Kidney (tissue), 14 donors: ENCODE data around the gene LEFTY1. TPM values are rescaled to one million over a fixed set of nuclear protein-coding genes. Genes with fewer than 3 reads are reported as not detected.

Experiments used
- DNase-seq, 5 donors: peaks; one replicate each; pipeline ENCODE4 v3.0.0-alpha.2; 2013 to 2020
- FAIRE-seq: peaks from 2 replicates; lab custom pipeline; 2012; peaks lifted over from hg19 to GRCh38; lab: Jason Lieb, UNC
- H3K27ac ChIP-seq, 2 donors: one replicate each; pipeline ENCODE4 v1.7.0; 2013; ENCODE audit warnings: low read depth in 2 of 2, low read length in 2 of 2, inconsistent platforms in 1 of 2
- H3K27me3 ChIP-seq: one replicate; pipeline ENCODE4 v1.7.1; 2013; ENCODE audit warnings: low read length, inconsistent platforms; ENCODE audit not compliant: control insufficient read depth, insufficient read depth
- H3K36me3 ChIP-seq, 3 donors: one replicate each; pipeline versions ENCODE4 v1.7.0 to v1.7.1; 2013; ENCODE audit warnings: low read length in 3 of 3, control low read depth in 1 of 3, inconsistent platforms in 1 of 3; ENCODE audit not compliant: insufficient read depth in 3 of 3, control insufficient read depth in 2 of 3
- H3K4me1 ChIP-seq, 3 donors: one replicate each; pipeline versions ENCODE4 v1.7.0 to v1.7.1; 2013; ENCODE audit warnings: low read length in 3 of 3, inconsistent platforms in 1 of 3, low read depth in 1 of 3; ENCODE audit not compliant: control insufficient read depth in 2 of 3, insufficient read depth in 2 of 3
- H3K4me3 ChIP-seq, 3 donors: one replicate each; pipeline versions ENCODE4 v1.7.0 to v1.8.1; 2013; ENCODE audit warnings: low read length in 3 of 3, control low read depth in 1 of 3, inconsistent platforms in 1 of 3
- H3K9ac ChIP-seq, 3 donors: one replicate each; pipeline versions ENCODE4 v1.7.0 to v1.7.1; 2013; ENCODE audit warnings: low read length in 3 of 3, control low read depth in 1 of 3, inconsistent platforms in 1 of 3
- H3K9me3 ChIP-seq, 3 donors: one replicate each; pipeline versions ENCODE4 v1.7.0 to v1.7.1; 2013; ENCODE audit warnings: low read length in 3 of 3, control low read depth in 1 of 3, inconsistent platforms in 1 of 3; ENCODE audit not compliant: control insufficient read depth in 2 of 3, insufficient read depth in 1 of 3
- intact Hi-C: fragments of 100-400 bp; cut with DNase I; formaldehyde crosslinking; loops from one replicate; pipeline ENCODE4 v1.11.1; 2022
- polyA plus RNA-seq: library from polyadenylated mRNA; stranded (reverse); fragments of 350-450 nt; fragmentation: Illumina TruSeq; extraction: RNeasy Lipid Tissue Mini Kit (QIAGEN cat#74804); gene quantifications from one replicate; pipeline ENCODE4 v1.2.3, GENCODE V29; 2014; ENCODE audit warnings: low read depth, low replicate concordance; ENCODE audit not compliant: insufficient read depth
- total RNA-seq: library from RNA; stranded (reverse); fragmentation: NEBNext Ultra II Directional; extraction: Animal tissue kit (Norgen Biotek cat#: 25700); gene quantifications from one replicate; pipeline ENCODE4 v1.2.1, GENCODE V29; 2021
- TF ChIP-seq, protein P1 (sequence below): IDR thresholded peaks from 3 replicates; pipeline ENCODE4 v1.5.1; 2012; ENCODE audit warnings: mild to moderate bottlenecking, moderate library complexity, borderline replicate concordance; ENCODE audit not compliant: insufficient read depth; ENCODE audit errors: extremely low read depth
- donor health status: control.
- donor health status: control.
- donor health status: control.
- donor health status: control.
- donor health status: control.
- donor health status: DM: yes; HTN: yes; CAD: no.
- donor health status: Normal renal cell carcinoma (clear cell type).

The LEFTY1 gene
- total and polyA plus RNA-seq, 2 donors from 2014 or later, result 0.41 to 8.6 TPM

GRCh38 chr1:225878282-225878681 lies 10.7 kb downstream of the LEFTY1 start:
- TF ChIP-seq, protein P1, sequence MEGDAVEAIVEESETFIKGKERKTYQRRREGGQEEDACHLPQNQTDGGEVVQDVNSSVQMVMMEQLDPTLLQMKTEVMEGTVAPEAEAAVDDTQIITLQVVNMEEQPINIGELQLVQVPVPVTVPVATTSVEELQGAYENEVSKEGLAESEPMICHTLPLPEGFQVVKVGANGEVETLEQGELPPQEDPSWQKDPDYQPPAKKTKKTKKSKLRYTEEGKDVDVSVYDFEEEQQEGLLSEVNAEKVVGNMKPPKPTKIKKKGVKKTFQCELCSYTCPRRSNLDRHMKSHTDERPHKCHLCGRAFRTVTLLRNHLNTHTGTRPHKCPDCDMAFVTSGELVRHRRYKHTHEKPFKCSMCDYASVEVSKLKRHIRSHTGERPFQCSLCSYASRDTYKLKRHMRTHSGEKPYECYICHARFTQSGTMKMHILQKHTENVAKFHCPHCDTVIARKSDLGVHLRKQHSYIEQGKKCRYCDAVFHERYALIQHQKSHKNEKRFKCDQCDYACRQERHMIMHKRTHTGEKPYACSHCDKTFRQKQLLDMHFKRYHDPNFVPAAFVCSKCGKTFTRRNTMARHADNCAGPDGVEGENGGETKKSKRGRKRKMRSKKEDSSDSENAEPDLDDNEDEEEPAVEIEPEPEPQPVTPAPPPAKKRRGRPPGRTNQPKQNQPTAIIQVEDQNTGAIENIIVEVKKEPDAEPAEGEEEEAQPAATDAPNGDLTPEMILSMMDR, result no peak
- Histone ChIP-seq H3K4me1 (peaks cover 0 to 49% (median 38%) of the 10 kb centered on the region in 3 donors), H3K4me3 (peak overlapping the region in 1 of 3 donors; percentile 27), H3K9me3 (no peaks in the 10 kb centered on the region), H3K27ac (peak overlapping the region; percentile 27 to 45), H3K9ac (peak overlapping the region in 1 of 3 donors; percentile 10), H3K27me3 (no peaks in the 10 kb centered on the region), H3K36me3 (peaks cover 5 to 17% (median 8%) of the 10 kb centered on the region in 3 donors)
- no peak for FAIRE-seq
- intact Hi-C loops, result no loop called here
- DNase-seq, result peak in 1 of 5 donors; percentile 41

GRCh38 chr1:225877580-225877979 lies 11.4 kb downstream of the LEFTY1 start:
- peaks cover 5 to 22% (median 8%) of the 10 kb centered on the region in 3 donors for H3K36me3 ChIP-seq
- no peaks in the 10 kb centered on the region for H3K9me3 ChIP-seq
- H3K9ac ChIP-seq, result peak overlapping the region in 1 of 3 donors; percentile 10
- intact Hi-C loops, result no loop called here
- DNase-seq, result peak in 4 of 5 donors; percentile 50 to 82 (median 68)
- H3K4me1 ChIP-seq, result peaks cover 0 to 49% (median 38%) of the 10 kb centered on the region in 3 donors
- peak overlapping the region in 2 of 3 donors; percentile 22 to 23 for H3K4me3 ChIP-seq
- TF ChIP-seq, protein P1, result peak; percentile 45
- FAIRE-seq, result no peak
- no peaks in the 10 kb centered on the region for H3K27me3 ChIP-seq
- peak overlapping the region in 1 of 2 donors; percentile 45 for H3K27ac ChIP-seq

- no peaks in the 10 kb centered on the region for H3K27me3 ChIP-seq
- no peaks in the 10 kb centered on the region for H3K9me3 ChIP-seq
- DNase-seq, result peak in 1 of 5 donors; percentile 2
- H3K27ac ChIP-seq, result no peak overlapping the region
- H3K36me3 ChIP-seq, result peaks cover 5 to 22% (median 8%) of the 10 kb centered on the region in 3 donors
- no peak overlapping the region for H3K9ac ChIP-seq
- TF ChIP-seq, protein P1, result no peak
- peak overlapping the region in 1 of 3 donors; percentile 5 for H3K4me3 ChIP-seq
- no peak for FAIRE-seq
- H3K4me1 ChIP-seq, result peaks cover 0 to 49% (median 38%) of the 10 kb centered on the region in 3 donors
- intact Hi-C loops, result no loop called here
Observed at GRCh38 chr1:225876900-225877510, 11.9 kb downstream of the LEFTY1 start.
